HFF-Myc (cell line): ENCODE results near the gene TBC1D16.

Experiments used
- DNase-seq: peaks from one replicate; pipeline ENCODE4 v3.0.0-alpha.2; 2011; ENCODE audit warnings: low read depth; ENCODE audit errors: extremely low read depth
- H3K4me3 ChIP-seq: replicated peaks from 2 replicates; pipeline ENCODE4 v1.5.1; 2011; ENCODE audit warnings: low read depth, mild to moderate bottlenecking, control low read depth, low read length
- TF ChIP-seq, protein P1 (sequence below): IDR thresholded peaks from 2 replicates; pipeline ENCODE4 v1.5.1; 2012; ENCODE audit warnings: mild to moderate bottlenecking, low read depth, low read length, control low read depth; ENCODE audit errors: missing control alignments

The TBC1D16 gene

DNA sequence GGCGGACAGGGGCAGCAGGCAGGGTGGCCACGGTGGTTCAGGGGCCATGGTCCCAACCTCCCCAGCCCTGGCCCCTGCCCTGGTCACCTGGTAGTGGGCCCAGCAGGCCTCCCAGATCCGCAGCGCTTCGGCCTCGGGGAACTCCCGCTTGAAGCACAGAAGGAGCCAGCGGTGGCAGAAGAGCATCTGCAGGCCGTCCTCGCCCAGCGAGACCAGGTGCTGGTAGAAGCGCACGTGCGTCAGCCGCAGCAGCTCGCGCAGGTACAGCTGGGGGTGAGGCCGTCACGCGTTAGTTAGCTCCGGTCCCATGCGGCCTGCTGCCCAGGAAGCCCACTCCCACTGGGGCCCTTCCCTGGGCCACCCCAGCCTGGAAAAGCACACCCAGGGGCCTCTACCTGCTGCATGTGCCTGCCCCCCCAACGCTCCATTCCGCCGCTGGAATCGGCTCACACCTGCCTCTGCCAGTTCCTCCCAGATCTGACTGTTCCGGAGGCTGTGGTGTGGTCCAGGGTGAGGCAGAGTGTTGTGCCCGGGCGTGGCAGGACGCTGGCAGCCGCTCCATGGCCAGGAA, 90.8 kb downstream of the TBC1D16 start:
- DNase-seq: no peak
- TF ChIP-seq, protein P1, sequence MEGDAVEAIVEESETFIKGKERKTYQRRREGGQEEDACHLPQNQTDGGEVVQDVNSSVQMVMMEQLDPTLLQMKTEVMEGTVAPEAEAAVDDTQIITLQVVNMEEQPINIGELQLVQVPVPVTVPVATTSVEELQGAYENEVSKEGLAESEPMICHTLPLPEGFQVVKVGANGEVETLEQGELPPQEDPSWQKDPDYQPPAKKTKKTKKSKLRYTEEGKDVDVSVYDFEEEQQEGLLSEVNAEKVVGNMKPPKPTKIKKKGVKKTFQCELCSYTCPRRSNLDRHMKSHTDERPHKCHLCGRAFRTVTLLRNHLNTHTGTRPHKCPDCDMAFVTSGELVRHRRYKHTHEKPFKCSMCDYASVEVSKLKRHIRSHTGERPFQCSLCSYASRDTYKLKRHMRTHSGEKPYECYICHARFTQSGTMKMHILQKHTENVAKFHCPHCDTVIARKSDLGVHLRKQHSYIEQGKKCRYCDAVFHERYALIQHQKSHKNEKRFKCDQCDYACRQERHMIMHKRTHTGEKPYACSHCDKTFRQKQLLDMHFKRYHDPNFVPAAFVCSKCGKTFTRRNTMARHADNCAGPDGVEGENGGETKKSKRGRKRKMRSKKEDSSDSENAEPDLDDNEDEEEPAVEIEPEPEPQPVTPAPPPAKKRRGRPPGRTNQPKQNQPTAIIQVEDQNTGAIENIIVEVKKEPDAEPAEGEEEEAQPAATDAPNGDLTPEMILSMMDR: no peak
- no peak overlapping the region for H3K4me3 ChIP-seq

DNA sequence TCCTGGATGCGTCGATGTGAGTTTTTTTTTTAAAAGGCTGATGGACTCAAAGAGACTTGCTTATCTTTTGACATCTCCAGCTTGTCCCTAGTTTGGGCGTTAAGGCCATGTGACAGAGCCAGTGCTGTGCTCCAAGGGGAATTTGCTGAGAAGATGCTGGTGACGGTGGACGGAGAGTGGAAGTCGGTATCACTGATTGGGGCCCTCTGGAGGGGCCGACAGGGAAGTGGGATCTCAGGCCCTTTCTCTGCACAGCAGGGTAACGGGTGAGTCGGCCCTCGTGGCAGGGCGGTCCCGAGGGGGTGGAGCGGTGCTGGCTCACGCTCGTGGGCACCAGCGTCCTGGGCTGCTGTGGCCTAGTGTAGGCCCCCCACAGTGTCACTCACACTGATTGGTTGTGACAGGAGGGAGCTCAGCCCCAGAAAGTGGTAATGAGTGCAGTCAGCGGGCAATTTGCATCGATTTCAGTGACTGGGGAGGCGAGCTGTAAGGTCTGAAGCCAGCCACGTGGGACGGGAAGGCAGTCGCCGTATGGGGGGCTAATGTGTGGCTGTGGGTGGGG, 91.3 kb downstream of the TBC1D16 start:
- no peak for DNase-seq
- TF ChIP-seq, protein P1: no peak
- no peak overlapping the region for H3K4me3 ChIP-seq

DNA sequence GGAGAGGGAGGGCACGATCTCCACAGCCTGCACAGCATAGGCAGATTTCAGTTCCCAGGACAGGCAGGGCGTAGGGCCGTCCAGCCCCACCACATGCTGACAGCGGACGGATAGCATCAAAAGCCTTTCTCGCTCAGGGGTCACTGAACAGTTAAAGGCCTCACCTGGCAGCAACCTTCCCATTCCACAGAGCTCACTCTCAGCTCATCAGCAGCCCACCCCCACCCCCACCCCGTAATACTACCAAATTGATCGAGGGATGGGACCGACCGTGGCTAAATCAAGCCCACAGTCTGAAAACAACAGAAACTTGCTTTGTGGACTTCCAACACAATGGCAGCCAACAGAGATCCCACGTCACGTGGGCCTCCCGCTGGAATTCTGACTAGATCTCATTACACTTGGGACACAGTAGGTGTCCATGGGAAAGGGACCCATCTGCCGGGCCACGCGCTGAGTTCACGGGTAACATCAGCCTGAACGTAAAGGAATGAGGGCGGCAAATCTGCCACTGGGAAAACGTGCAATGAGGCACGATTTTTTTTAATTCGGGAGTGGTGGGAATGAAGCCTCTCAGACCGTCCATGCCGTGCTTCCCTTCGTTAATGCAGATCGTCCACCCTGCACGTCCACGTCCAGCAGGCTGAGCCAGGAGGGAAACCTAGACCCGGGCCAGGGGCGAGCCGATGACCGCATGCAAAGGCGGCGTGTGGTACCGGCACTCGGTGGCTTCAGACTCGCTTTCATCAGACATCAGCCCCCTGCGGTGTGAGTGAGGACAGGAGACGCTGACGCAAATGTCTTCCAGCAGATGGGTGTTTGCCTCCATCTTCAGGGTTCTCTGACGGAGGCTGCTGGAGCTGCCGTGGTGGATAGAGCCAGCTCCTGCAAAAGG, 92.1 kb downstream of the TBC1D16 start:
- DNase-seq: no peak
- TF ChIP-seq, protein P1: no peak
- H3K4me3 ChIP-seq: no peak overlapping the region

DNA sequence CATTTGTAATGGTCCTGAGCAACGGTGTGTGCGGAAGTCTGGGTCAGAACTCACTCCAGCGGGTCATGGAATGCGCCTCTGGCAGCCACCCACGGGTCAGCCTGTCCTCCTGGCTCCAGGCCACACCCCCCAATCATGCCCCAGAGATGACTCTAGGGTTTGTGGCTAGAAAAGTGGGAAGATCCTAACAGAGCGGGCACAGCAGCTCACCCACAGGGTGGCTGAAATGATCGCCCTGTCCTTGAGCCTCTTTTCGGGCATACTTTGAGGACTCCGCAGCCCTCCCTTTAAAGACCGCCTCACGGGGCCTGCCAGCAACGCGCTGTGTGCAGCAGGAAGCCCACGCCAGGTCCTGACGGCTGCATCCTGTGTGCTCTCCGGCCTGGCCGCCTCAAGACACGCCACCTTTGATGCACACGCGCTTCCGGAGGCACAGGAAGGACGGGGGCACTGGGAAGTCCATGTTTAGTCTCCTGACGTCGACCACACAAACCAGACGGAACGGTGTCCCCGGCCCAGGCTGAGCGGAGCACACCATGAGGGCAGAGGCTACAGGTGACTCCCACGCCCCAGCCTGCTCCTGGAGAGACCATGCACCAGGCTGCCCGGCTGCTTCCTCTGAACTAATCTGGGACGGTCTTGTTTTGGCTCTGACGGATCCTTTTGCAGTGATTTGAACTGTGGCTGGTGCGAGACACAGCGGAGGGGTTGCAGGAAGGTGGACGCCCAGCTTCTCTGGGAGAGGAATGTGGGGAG, 92.9 kb downstream of the TBC1D16 start:
- TF ChIP-seq, protein P1: no peak
- DNase-seq: no peak
- no peak overlapping the region for H3K4me3 ChIP-seq

DNA sequence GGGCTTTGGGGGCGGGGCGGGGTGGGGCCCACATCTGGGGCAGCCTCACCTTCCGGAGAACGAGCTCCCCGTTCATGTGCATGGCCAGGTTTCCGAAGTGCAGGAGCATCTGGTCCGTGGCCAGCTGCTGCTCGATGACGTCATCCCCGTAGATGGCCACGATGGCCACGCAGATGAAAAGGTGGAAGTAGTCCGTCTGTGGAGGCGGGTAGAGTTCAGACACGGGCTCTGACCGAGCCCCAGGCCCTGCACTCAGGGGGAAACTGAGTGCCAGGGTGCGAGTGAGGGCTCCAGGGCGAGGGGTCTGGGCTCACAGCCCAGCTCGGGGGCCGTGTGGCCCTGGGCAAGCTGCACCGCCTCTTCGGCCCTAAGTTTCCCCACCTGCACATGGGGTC, 93.7 kb downstream of the TBC1D16 start:
- H3K4me3 ChIP-seq: no peak overlapping the region
- TF ChIP-seq, protein P1: no peak
- DNase-seq: no peak

DNA sequence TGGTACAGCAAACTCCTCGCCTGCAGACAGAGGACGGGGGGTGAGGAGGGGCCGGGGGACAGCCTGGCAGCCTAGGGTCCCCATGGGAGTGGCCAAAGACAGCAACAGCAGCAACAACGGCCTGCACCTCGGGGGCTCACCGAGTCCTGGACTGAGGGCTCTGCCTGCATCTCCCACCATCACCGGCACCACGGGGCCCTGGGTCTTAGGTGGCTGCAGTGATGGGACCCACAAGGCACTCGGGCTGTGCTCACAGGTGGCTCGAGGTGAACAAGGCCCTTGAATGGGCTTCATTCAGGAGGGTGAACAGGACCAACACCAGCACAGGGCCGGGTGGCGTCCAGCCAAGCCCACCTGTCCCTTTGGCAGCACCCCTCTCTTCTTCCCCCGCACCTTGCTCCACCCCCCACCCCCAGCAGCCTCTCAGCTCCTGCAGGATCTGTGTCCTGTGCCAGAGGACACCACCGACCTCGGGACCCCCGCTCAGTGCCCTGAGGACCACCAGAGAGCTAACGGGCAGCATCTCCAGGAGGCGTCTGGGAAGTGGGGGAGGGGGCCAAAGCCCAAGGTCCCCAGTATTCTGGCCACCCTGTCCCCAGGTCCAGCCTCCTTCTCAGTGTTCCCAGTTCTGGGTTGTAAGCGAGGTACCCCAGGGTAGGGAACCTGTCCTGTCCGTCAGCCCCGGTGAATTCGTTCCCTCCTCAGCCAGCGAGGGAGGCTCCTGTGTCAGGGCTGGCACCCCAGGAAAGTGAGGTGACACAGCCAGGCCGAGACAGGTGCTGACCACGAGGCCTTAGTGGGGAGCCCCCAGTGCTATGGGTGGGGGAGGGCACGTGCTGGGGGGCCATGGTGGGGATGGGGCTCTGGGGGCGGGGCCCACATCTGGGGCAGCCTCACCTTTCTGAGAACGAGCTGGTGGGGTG, 94.3 kb downstream of the TBC1D16 start:
- TF ChIP-seq, protein P1: no peak
- DNase-seq: no peak
- no peak overlapping the region for H3K4me3 ChIP-seq
